Measurements from ENCODE around the gene C17orf113.

DNA sequence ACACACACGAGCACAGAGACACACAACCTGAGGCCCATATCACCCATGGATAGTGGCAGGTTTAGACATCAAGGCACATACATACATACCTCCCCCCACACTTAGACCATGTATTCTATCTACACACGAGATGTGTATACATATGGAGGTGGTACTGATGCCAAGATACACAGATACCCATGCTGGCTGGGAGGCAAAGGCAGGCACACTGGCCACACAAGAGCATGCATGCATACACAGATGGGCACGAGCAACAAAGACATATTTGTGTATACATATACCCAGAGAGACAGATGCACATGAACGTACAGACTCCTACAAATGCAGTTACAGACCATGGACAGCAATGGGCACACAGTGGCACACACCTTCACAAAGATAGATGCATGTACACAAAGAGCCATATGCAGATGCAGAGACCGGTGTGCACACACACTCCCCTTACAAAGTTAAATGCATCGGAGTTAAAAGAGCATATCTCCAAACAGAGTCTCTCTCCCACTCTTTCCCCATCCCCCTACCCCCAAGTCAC, 2.0 kb upstream of the C17orf113 start:
- TF ChIP-seq, protein P1, sequence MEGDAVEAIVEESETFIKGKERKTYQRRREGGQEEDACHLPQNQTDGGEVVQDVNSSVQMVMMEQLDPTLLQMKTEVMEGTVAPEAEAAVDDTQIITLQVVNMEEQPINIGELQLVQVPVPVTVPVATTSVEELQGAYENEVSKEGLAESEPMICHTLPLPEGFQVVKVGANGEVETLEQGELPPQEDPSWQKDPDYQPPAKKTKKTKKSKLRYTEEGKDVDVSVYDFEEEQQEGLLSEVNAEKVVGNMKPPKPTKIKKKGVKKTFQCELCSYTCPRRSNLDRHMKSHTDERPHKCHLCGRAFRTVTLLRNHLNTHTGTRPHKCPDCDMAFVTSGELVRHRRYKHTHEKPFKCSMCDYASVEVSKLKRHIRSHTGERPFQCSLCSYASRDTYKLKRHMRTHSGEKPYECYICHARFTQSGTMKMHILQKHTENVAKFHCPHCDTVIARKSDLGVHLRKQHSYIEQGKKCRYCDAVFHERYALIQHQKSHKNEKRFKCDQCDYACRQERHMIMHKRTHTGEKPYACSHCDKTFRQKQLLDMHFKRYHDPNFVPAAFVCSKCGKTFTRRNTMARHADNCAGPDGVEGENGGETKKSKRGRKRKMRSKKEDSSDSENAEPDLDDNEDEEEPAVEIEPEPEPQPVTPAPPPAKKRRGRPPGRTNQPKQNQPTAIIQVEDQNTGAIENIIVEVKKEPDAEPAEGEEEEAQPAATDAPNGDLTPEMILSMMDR (conservative IDR thresholded peaks at IDR 0.05; ENCODE audit: low read depth in 2 of 2), result no peak
- TF ChIP-seq POLR2AphosphoS5 (IDR thresholded peaks at IDR 0.05; ENCODE audit: low read depth), result no peak
- TF ChIP-seq NANOG (IDR thresholded peaks at IDR 0.05; ENCODE audit: borderline replicate concordance), result no peak
- no peak for TF ChIP-seq EZH2phosphoT487 (IDR thresholded peaks at IDR 0.05; ENCODE audit: unreplicated experiment)
- TF ChIP-seq, protein P2, sequence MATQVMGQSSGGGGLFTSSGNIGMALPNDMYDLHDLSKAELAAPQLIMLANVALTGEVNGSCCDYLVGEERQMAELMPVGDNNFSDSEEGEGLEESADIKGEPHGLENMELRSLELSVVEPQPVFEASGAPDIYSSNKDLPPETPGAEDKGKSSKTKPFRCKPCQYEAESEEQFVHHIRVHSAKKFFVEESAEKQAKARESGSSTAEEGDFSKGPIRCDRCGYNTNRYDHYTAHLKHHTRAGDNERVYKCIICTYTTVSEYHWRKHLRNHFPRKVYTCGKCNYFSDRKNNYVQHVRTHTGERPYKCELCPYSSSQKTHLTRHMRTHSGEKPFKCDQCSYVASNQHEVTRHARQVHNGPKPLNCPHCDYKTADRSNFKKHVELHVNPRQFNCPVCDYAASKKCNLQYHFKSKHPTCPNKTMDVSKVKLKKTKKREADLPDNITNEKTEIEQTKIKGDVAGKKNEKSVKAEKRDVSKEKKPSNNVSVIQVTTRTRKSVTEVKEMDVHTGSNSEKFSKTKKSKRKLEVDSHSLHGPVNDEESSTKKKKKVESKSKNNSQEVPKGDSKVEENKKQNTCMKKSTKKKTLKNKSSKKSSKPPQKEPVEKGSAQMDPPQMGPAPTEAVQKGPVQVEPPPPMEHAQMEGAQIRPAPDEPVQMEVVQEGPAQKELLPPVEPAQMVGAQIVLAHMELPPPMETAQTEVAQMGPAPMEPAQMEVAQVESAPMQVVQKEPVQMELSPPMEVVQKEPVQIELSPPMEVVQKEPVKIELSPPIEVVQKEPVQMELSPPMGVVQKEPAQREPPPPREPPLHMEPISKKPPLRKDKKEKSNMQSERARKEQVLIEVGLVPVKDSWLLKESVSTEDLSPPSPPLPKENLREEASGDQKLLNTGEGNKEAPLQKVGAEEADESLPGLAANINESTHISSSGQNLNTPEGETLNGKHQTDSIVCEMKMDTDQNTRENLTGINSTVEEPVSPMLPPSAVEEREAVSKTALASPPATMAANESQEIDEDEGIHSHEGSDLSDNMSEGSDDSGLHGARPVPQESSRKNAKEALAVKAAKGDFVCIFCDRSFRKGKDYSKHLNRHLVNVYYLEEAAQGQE (IDR thresholded peaks at IDR 0.05; ENCODE audit: unreplicated experiment), result no peak
- TF ChIP-seq, protein P3, sequence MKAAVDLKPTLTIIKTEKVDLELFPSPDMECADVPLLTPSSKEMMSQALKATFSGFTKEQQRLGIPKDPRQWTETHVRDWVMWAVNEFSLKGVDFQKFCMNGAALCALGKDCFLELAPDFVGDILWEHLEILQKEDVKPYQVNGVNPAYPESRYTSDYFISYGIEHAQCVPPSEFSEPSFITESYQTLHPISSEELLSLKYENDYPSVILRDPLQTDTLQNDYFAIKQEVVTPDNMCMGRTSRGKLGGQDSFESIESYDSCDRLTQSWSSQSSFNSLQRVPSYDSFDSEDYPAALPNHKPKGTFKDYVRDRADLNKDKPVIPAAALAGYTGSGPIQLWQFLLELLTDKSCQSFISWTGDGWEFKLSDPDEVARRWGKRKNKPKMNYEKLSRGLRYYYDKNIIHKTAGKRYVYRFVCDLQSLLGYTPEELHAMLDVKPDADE (IDR thresholded peaks at IDR 0.05), result no peak
- no peak for TF ChIP-seq CREB1 (CRISPR knock-in tag; IDR thresholded peaks at IDR 0.05; ENCODE audit: low read depth)
- TF ChIP-seq, protein P4, sequence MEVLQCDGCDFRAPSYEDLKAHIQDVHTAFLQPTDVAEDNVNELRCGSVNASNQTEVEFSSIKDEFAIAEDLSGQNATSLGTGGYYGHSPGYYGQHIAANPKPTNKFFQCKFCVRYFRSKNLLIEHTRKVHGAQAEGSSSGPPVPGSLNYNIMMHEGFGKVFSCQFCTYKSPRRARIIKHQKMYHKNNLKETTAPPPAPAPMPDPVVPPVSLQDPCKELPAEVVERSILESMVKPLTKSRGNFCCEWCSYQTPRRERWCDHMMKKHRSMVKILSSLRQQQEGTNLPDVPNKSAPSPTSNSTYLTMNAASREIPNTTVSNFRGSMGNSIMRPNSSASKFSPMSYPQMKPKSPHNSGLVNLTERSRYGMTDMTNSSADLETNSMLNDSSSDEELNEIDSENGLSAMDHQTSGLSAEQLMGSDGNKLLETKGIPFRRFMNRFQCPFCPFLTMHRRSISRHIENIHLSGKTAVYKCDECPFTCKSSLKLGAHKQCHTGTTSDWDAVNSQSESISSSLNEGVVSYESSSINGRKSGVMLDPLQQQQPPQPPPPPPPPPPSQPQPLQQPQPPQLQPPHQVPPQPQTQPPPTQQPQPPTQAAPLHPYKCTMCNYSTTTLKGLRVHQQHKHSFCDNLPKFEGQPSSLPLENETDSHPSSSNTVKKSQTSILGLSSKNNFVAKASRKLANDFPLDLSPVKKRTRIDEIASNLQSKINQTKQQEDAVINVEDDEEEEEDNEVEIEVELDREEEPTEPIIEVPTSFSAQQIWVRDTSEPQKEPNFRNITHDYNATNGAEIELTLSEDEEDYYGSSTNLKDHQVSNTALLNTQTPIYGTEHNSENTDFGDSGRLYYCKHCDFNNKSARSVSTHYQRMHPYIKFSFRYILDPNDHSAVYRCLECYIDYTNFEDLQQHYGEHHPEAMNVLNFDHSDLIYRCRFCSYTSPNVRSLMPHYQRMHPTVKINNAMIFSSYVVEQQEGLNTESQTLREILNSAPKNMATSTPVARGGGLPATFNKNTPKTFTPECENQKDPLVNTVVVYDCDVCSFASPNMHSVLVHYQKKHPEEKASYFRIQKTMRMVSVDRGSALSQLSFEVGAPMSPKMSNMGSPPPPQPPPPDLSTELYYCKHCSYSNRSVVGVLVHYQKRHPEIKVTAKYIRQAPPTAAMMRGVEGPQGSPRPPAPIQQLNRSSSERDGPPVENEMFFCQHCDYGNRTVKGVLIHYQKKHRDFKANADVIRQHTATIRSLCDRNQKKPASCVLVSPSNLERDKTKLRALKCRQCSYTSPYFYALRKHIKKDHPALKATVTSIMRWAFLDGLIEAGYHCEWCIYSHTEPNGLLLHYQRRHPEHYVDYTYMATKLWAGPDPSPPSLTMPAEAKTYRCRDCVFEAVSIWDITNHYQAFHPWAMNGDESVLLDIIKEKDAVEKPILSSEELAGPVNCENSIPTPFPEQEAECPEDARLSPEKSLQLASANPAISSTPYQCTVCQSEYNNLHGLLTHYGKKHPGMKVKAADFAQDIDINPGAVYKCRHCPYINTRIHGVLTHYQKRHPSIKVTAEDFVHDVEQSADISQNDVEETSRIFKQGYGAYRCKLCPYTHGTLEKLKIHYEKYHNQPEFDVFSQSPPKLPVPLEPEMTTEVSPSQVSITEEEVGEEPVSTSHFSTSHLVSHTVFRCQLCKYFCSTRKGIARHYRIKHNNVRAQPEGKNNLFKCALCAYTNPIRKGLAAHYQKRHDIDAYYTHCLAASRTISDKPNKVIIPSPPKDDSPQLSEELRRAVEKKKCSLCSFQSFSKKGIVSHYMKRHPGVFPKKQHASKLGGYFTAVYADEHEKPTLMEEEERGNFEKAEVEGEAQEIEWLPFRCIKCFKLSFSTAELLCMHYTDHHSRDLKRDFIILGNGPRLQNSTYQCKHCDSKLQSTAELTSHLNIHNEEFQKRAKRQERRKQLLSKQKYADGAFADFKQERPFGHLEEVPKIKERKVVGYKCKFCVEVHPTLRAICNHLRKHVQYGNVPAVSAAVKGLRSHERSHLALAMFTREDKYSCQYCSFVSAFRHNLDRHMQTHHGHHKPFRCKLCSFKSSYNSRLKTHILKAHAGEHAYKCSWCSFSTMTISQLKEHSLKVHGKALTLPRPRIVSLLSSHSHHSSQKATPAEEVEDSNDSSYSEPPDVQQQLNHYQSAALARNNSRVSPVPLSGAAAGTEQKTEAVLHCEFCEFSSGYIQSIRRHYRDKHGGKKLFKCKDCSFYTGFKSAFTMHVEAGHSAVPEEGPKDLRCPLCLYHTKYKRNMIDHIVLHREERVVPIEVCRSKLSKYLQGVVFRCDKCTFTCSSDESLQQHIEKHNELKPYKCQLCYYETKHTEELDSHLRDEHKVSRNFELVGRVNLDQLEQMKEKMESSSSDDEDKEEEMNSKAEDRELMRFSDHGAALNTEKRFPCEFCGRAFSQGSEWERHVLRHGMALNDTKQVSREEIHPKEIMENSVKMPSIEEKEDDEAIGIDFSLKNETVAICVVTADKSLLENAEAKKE (CRISPR knock-in tag; IDR thresholded peaks at IDR 0.05), result no peak
- no peak for TF ChIP-seq EZH2 (IDR thresholded peaks at IDR 0.05; ENCODE audit: low read depth, unreplicated experiment)
- no peak for TF ChIP-seq JUNB (IDR thresholded peaks at IDR 0.05; ENCODE audit: unreplicated experiment)
- no peak for TF ChIP-seq ZNF331 (CRISPR knock-in tag; IDR thresholded peaks at IDR 0.05; ENCODE audit: low read depth)
- TF ChIP-seq ZNF114 (CRISPR knock-in tag; IDR thresholded peaks at IDR 0.05), result no peak
- TF ChIP-seq STAT1 (IDR thresholded peaks at IDR 0.05; ENCODE audit: unreplicated experiment), result no peak
